PC-9 (cell line): Measurements from ENCODE around the gene TEX48.

ENCODE experiments used
- EZH2 ChIP-seq: fragments of 200-600 bp; sonication (generic); IDR thresholded peaks from 2 replicates; pipeline ENCODE4 v1.8.0; 2017; ENCODE audit warnings: antibody characterized with exemption, low read depth
- TF ChIP-seq, protein P1 (sequence below): fragments of 200-600 bp; sonication (generic); conservative IDR thresholded peaks from 2 replicates; pipeline ENCODE4 v1.6.1; 2017; ENCODE audit warnings: mixed run types, antibody characterized with exemption, mild to moderate bottlenecking, moderate library complexity

DNA sequence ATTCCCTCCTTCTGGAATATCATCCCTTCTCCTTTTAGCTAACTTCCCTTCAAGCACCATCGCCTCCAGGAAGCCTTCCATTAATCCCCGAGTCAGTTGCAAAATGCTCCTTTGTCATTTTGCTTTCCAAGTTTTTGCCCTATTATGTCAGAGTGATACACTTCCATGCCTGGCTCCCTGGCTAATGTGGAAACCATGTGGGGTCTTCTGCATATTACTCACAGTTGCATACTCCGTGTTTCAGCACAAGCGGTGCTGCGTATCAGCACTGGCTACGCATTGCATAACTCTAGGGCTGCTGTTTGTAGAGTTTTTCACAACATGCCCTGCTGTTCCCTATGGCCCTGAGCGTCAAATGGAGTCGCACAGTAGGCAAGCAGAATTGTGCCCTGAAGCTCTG lies 26.3 kb downstream of the TEX48 start:
- TF ChIP-seq, protein P1, sequence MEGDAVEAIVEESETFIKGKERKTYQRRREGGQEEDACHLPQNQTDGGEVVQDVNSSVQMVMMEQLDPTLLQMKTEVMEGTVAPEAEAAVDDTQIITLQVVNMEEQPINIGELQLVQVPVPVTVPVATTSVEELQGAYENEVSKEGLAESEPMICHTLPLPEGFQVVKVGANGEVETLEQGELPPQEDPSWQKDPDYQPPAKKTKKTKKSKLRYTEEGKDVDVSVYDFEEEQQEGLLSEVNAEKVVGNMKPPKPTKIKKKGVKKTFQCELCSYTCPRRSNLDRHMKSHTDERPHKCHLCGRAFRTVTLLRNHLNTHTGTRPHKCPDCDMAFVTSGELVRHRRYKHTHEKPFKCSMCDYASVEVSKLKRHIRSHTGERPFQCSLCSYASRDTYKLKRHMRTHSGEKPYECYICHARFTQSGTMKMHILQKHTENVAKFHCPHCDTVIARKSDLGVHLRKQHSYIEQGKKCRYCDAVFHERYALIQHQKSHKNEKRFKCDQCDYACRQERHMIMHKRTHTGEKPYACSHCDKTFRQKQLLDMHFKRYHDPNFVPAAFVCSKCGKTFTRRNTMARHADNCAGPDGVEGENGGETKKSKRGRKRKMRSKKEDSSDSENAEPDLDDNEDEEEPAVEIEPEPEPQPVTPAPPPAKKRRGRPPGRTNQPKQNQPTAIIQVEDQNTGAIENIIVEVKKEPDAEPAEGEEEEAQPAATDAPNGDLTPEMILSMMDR = no peak
- TF ChIP-seq EZH2 = no peak
